HAP-1 (cell line): ENCODE results near the gene ACTN1.

Source experiments
- DNase-seq, 2 experiments: peaks; one replicate each; pipeline ENCODE4 v3.0.0-alpha.2; 2016 to 2020; ENCODE audit warnings: low spot score in 2 of 2
- H3K27me3 ChIP-seq: fragments of 250-450 bp; sonication (Bioruptor Pico); 2 replicates; pipeline ENCODE4 v1.5.1; 2020; ENCODE audit warnings: low read depth, mild to moderate bottlenecking, moderate library complexity
- H3K36me3 ChIP-seq: fragments of 250-450 bp; sonication (Bioruptor Pico); replicated peaks from 2 replicates; pipeline ENCODE4 v1.5.1; 2020; ENCODE audit warnings: mild to moderate bottlenecking
- H3K4me1 ChIP-seq: fragments of 250-450 bp; sonication (Bioruptor Pico); 2 replicates; pipeline ENCODE4 v1.5.1; 2020; ENCODE audit warnings: mild to moderate bottlenecking
- H3K4me3 ChIP-seq: fragments of 250-450 bp; sonication (Bioruptor Pico); 2 replicates; pipeline ENCODE4 v1.5.1; 2020; ENCODE audit warnings: mild to moderate bottlenecking, moderate library complexity
- H3K9me3 ChIP-seq: fragments of 250-450 bp; sonication (Bioruptor Pico); 2 replicates; pipeline ENCODE4 v1.5.1; 2020; ENCODE audit warnings: mild to moderate bottlenecking, moderate library complexity
- in situ Hi-C: fragments of 300-500 bp; cut with MboI; formaldehyde crosslinking; loops from 3 replicates; pipeline ENCODE4 v1.14.3; 2020; ENCODE audit warnings: low sequenced_read_pairs, inconsistent platforms, mixed read lengths

ACTN1 gene

DNA sequence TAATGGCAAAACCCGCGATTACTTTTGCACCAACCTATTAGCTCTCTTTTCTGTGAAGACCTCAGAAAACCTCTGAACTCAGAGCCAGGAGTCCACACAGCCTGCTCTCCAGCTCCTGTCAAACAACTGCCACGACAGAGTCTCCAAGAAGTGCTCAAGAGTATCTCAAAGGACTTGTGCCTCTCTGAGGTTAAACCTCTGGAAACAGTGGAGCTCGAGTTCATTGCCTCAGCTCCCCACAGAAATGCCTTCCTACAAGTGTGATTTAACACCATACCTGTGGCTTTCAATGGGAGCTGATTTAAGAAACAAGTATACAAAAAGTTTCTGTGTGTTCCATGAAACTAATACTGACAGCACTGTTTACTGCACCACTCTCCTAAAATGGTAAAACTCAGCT lies 20.1 kb downstream of the ACTN1 start:
- in situ Hi-C loops: no loop called here
- Histone ChIP-seq H3K4me3 (no peak overlapping the region), H3K4me1 (no peaks in the 10 kb centered on the region), H3K9me3 (no peaks in the 10 kb centered on the region), H3K36me3 (peaks cover 3% of the 10 kb centered on the region; the same call in 1 of the 2 replicates), H3K27me3 (no peaks in the 10 kb centered on the region)
- DNase-seq: no peak

DNA sequence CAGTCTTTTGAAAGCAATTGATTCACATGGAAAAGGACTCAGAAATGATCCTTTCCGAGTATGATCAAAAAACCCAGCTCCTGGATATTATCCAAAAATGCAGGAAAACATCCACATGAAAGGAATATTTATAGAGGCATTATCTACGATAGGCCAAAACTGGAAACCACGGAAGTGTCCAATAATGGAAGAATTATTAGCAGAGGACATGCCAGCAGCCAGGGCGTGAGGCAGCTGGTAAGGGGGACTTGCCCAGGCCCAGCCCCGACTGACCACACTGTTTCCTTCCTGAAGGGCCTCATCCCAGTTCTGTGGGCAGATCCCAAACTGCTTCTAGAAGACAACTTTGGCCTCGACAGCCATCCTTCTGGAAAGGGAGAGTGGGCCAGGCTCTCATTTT lies 20.5 kb downstream of the ACTN1 start:
- Histone ChIP-seq H3K36me3 (peaks cover 3% of the 10 kb centered on the region; the same call in 1 of the 2 replicates), H3K27me3 (no peaks in the 10 kb centered on the region), H3K4me1 (no peaks in the 10 kb centered on the region), H3K4me3 (no peak overlapping the region), H3K9me3 (no peaks in the 10 kb centered on the region)
- in situ Hi-C loops: no loop called here
- DNase-seq: no peak

DNA sequence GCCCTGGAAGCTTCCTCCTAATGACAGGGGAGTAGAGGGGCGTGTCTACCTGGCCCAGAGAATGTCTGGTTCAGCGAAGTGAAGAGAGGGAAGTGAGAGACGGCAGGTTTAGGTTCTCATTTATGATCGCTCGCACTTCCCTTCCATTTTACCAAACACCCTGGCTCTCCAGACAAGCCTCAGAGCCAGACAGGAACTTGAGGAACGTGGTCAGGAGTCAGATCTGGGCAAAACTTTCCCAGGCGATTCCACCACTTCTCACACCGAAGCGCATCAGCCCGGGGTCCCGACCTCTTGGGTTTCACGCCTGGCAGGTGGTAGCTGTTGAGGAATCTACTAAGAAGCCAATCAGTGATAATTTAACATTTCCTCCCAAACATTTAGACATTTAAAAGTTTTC lies 21.3 kb downstream of the ACTN1 start:
- H3K4me3 ChIP-seq: no peak overlapping the region
- peaks cover 3% of the 10 kb centered on the region; the same call in 1 of the 2 replicates for H3K36me3 ChIP-seq
- H3K4me1 ChIP-seq: no peaks in the 10 kb centered on the region
- no peaks in the 10 kb centered on the region for H3K27me3 ChIP-seq
- in situ Hi-C loops: no loop called here
- no peak for DNase-seq
- H3K9me3 ChIP-seq: no peaks in the 10 kb centered on the region

DNA sequence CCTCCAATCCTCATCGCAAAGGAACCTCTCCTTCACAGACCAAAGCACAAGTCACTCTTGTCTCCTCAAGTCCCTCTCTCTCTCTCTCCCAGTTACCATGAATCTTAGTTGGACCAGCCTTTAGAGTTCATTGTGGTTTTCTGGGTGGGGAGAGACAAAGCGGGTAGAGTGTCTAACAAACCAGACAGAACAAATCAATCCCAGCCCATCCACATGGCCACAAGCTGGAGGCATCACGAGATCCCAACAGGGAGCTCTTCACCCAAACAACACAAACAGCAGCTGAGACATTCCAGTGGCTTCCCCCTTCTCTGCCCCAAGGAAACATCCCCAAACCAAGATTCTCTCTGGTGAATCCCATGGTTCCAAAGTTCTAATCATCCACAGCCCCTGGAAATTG lies 22.4 kb downstream of the ACTN1 start:
- Histone ChIP-seq H3K4me1 (no peaks in the 10 kb centered on the region), H3K36me3 (peaks cover 3% of the 10 kb centered on the region; the same call in 1 of the 2 replicates), H3K9me3 (no peaks in the 10 kb centered on the region), H3K27me3 (no peaks in the 10 kb centered on the region), H3K4me3 (no peak overlapping the region)
- in situ Hi-C loops: no loop called here
- no peak for DNase-seq

DNA sequence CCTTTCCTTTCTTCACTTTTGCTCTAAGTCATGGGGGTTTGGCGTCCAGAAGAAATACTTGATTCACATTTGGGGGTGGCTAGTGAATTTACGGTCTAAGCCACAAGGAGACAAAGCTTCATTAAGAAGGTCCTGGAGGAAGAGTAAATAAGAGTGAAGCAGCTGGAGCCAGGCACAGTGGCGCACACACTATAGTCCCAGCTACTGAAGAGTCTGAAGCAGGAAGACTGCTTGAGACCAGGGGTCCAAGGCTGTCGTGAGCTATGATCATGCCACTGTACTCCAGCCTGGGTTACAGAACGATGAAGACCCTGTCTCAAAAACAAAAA lies 23.3 kb downstream of the ACTN1 start:
- Histone ChIP-seq H3K36me3 (peaks cover 3% of the 10 kb centered on the region; the same call in 1 of the 2 replicates), H3K4me1 (no peaks in the 10 kb centered on the region), H3K27me3 (no peaks in the 10 kb centered on the region), H3K9me3 (no peaks in the 10 kb centered on the region), H3K4me3 (no peak overlapping the region)
- in situ Hi-C loops: no loop called here
- DNase-seq: no peak

- H3K36me3 ChIP-seq: peaks cover 3% of the 10 kb centered on the region; the same call in 1 of the 2 replicates
- in situ Hi-C loops: no loop called here
- no peaks in the 10 kb centered on the region for H3K27me3 ChIP-seq
- H3K4me1 ChIP-seq: no peaks in the 10 kb centered on the region
- no peak overlapping the region for H3K4me3 ChIP-seq
- no peak for DNase-seq
- no peaks in the 10 kb centered on the region for H3K9me3 ChIP-seq
Observed at GRCh38 chr14:68955164-68955850, 23.8 kb downstream of the ACTN1 start.

DNA sequence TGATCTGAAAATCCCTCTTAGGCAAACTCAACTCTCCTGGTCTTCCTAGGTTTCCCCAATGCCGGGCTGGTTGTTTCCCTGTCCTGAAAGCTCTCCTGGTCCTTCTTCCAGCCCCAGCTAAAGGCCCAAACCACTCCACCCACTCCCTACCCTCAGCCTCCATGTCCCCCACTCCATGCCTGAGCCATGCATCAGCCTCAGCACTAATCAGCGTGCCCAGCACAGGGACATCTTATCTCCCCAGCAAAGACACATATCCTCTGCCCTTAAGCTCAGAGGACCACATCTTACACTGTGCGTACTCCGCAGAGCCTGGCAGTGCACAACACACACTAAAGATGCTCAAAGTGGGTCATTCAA lies 25.9 kb downstream of the ACTN1 start:
- DNase-seq: no peak
- Histone ChIP-seq H3K4me3 (no peak overlapping the region), H3K27me3 (no peaks in the 10 kb centered on the region), H3K36me3 (no peaks in the 10 kb centered on the region; the same call in 1 of the 2 replicates), H3K4me1 (peaks cover 2% of the 10 kb centered on the region), H3K9me3 (no peaks in the 10 kb centered on the region)
- in situ Hi-C loops: no loop called here

DNA sequence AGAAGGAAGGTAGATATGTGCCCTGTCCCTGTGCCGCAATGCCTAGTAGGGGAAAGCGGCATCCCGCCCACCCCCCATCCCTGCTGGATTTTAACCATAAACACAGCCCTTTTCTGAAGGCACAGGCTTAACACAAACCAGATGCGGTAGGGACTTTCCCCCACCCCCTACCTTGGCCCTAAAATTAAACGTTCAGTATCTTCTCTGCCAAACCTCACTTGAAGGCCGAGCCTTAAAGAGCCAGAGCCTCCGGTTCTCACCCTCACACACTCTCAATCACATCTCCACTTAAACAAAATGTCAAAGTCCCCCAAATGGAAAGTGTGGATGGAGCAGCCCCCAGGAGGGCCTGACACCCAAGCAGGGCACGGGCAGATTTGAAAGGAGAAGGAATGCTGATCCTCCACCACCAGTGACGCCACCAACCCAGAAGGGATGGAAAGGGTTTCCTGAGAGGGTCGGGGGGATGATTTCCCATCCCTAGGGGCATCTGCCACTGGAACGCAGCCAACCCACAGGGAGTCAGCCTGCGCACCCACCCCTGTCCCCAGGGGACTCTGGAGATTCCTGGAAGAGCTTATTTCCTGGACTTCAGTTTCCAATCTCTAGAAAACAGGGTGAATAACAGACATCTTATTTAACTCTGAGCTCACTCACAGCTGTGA lies 26.4 kb downstream of the ACTN1 start:
- no peaks in the 10 kb centered on the region for H3K9me3 ChIP-seq
- H3K4me1 ChIP-seq: peaks cover 5% of the 10 kb centered on the region
- in situ Hi-C loops: no loop called here

DNA sequence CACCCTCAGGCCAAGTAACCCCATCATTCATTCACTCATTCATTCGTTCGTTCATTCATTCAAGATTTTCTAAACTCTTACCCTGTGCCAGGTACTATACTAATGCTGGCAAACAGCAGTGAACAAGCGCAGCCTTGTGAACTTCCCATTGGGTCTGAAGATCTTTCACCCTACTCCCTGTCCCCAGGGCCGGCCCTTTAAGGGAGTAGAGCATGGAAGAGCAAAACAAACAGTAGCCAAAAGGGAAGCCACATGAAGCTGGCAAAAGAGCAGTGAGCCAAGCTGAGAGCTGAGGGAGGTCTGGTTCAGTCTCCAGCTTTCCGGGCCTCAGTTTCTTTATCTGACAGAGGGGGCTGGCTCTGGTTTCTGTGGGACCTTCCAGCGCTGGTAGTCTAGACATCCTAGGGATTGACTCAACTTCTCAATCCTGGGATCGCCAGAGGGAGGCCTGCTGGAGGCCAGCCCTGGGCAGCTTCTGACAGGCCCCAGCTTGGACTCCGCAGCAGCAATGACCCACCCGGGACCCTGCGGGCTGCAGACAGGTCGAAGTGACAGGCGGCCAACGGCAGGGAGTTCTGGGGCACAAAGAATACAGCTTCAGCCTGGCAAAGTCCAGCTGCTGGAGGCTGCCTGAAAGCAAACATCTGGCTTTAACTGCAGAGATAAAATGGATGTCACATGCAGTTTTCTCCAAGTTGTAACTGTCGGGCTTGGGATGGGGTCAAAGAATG lies 27.1 kb downstream of the ACTN1 start:
- Histone ChIP-seq H3K9me3 (no peaks in the 10 kb centered on the region), H3K4me3 (no peak overlapping the region), H3K36me3 (no peaks in the 10 kb centered on the region; the same call in 1 of the 2 replicates), H3K4me1 (peaks cover 9% of the 10 kb centered on the region), H3K27me3 (no peaks in the 10 kb centered on the region)
- DNase-seq: no peak
- in situ Hi-C loops: no loop called here

More for the DNA sequence above, 26.4 kb downstream of the ACTN1 start:
- Histone ChIP-seq H3K4me3 (no peak overlapping the region), H3K36me3 (no peaks in the 10 kb centered on the region; the same call in 1 of the 2 replicates), H3K27me3 (no peaks in the 10 kb centered on the region)
- no peak for DNase-seq

GRCh38 chr14:68951035-68951797 lies 27.9 kb downstream of the ACTN1 start:
- peaks cover 9% of the 10 kb centered on the region for H3K4me1 ChIP-seq
- in situ Hi-C loops: no loop called here
- no peaks in the 10 kb centered on the region for H3K27me3 ChIP-seq
- no peaks in the 10 kb centered on the region for H3K9me3 ChIP-seq
- no peak for DNase-seq
- no peak overlapping the region for H3K4me3 ChIP-seq
- no peaks in the 10 kb centered on the region; the same call in 1 of the 2 replicates for H3K36me3 ChIP-seq

GRCh38 chr14:68950111-68950510 lies 29.0 kb downstream of the ACTN1 start:
- H3K4me3 ChIP-seq: no peak overlapping the region
- no peaks in the 10 kb centered on the region; the same call in 1 of the 2 replicates for H3K36me3 ChIP-seq
- H3K9me3 ChIP-seq: no peaks in the 10 kb centered on the region
- in situ Hi-C loops: no loop called here
- peaks cover 9% of the 10 kb centered on the region for H3K4me1 ChIP-seq
- DNase-seq: no peak
- H3K27me3 ChIP-seq: no peaks in the 10 kb centered on the region

GRCh38 chr14:68949601-68949965 lies 29.5 kb downstream of the ACTN1 start:
- no peak overlapping the region for H3K4me3 ChIP-seq
- no peaks in the 10 kb centered on the region for H3K27me3 ChIP-seq
- H3K4me1 ChIP-seq: peaks cover 9% of the 10 kb centered on the region
- in situ Hi-C loops: no loop called here
- no peaks in the 10 kb centered on the region; the same call in 1 of the 2 replicates for H3K36me3 ChIP-seq
- H3K9me3 ChIP-seq: no peaks in the 10 kb centered on the region
- DNase-seq: no peak

GRCh38 chr14:68948686-68949600 lies 30.2 kb downstream of the ACTN1 start:
- H3K9me3 ChIP-seq: no peaks in the 10 kb centered on the region
- H3K4me3 ChIP-seq: no peak overlapping the region
- no peaks in the 10 kb centered on the region; the same call in 1 of the 2 replicates for H3K36me3 ChIP-seq
- peaks cover 9% of the 10 kb centered on the region for H3K4me1 ChIP-seq
- no peaks in the 10 kb centered on the region for H3K27me3 ChIP-seq
- in situ Hi-C loops: no loop called here
- DNase-seq: no peak
